GM19025 (cell line): ENCODE measurements around the gene PLA2G6.
A peak's percentile ranks its signal among the peaks of the same experiment; 100 is the strongest.

Experiments
- ATAC-seq: cut with Tn5 transposase; IDR thresholded peaks from one replicate; pipeline ENCODE4 v1.9.1; 2021; ENCODE audit warnings: mild to moderate bottlenecking, low read depth, moderate library complexity; ENCODE audit not compliant: unreplicated experiment

PLA2G6 gene

DNA sequence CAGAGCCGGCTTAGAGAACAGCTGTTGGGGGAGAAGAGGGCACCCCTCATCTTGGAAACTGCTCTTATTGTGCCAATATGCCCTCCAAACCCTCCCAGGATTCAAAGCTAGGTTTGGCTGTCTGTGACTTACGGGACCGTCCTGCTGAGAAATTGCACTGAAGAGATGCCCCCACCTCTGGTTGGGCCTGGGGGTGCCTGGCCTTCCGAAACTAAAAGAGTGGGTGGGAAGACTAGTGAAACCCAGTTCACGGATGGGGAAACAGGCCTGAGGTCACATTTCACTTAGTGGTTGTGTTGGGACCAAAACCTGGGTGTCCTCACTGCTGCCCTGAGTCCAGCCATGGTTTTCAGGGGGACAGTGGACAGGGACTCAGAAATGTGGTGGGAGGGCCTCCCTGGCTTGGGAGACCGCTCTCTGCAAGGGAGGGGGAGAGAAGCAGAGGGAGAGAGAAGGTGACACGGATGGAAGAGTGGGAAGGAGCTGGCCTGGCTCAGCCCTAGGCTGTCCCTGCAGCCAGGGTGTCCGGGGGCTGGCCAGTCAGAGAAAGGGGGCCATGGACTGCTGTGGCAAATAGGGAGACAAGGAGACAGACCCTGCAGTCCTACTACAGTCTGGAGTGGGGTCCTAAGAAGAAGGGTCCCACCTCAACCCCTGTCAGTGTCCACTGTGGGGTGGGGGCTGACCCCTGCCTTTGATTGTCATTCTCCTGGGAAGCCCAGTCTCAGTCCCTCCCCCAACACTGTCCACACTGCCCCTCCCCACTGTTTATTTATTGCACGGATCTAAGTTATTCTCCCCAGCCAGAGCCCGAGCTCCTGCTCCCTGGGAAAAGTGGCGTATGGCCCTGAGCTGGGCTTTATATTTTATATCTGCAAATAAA is 33.8 kb upstream of the PLA2G6 start:
- ATAC-seq, result no peak

- ATAC-seq, result peak; percentile 57
These were observed 32.8 kb upstream of the PLA2G6 start for GRCh38 chr22:38214302-38215056.

DNA sequence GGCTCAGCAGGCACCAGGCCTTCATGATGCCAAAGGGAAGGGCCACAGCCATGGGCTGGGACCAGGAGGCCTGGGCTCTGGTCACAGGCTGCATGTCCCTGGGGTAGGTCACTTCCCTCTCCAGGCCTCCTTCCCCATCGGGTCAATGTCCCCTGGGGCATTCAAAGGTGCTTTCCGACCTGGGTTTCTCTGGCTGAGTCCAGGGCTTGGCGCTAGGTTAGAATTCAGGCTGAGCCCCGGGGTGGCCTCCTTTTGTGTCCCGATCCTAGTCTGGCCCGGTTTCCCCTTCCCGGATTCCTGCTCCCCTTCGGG is 32.3 kb upstream of the PLA2G6 start:
- no peak for ATAC-seq

DNA sequence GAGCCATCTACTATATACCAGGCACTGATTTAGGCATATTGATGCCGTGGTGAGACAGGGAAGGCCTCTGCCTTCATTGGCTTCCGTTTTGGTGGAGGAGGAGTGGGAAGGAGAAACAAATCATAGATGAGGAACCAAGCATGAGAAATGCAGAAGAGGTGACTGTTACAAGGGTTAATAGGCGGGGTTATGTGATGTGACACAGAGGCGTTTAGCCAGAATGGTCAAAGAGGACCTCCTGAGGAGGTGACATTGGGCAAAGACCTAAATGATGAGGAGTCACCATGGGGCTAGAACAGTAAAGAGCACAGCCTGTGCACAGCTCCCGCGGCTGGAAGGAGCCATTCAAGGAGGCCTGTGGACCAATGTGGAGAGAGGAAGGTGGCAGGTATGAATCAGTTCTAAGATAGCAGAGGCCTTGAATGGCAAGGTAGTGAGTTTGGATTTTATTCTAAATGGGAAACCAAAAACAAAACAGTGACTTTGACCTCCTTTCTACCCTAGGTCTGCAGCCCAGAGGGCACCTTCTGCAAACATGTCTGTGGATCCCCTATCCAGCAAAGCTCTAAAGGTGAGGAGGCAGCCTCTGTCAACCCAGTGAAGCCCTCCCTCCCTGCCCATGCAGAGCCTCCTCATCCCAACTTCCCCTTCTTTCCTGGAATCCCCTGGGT is 31.8 kb upstream of the PLA2G6 start:
- no peak for ATAC-seq

DNA sequence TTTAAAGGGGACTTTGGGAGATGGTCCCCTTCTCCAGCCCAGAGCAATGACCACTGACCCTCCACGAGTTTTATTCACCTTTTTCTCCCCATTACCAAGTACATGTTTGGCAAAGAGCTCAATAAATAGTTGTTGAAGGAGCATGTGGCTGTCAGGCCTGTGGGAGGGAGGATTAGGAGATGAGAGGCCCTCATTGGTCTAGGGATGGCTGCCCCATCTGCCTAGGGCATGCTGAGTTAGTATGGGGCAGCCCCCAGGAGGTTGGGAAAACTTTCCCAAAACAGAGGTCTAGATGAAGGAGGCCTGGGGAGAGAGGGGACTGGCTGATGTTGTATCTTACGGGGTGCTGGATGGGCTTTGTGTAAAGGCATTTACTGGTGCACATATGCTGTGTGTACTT is 30.8 kb upstream of the PLA2G6 start:
- ATAC-seq, result no peak

DNA sequence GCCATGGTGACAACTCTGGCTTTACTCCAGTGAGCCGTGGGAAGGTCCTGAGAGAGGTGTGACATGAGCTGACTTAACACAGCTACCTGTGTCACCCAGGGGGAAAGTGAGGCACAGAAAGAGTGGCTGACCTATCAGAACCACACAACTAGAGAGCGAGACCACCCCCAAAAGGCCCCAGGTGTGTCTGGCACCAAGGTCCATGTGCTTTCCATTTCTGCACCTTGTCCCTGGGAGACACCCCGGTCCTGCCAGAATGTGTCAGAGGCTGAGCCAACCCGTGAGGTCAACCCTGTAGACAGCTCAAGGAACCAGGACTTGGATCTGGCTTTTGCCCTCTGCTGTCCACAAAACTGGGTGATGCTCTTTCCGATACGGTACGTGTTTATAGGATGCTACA is 29.9 kb upstream of the PLA2G6 start:
- no peak for ATAC-seq

- ATAC-seq, result no peak
These were observed 26.9 kb upstream of the PLA2G6 start for GRCh38 chr22:38208551-38208968.

GRCh38 chr22:38207898-38208432 is 26.3 kb upstream of the PLA2G6 start:
- ATAC-seq, result no peak

DNA sequence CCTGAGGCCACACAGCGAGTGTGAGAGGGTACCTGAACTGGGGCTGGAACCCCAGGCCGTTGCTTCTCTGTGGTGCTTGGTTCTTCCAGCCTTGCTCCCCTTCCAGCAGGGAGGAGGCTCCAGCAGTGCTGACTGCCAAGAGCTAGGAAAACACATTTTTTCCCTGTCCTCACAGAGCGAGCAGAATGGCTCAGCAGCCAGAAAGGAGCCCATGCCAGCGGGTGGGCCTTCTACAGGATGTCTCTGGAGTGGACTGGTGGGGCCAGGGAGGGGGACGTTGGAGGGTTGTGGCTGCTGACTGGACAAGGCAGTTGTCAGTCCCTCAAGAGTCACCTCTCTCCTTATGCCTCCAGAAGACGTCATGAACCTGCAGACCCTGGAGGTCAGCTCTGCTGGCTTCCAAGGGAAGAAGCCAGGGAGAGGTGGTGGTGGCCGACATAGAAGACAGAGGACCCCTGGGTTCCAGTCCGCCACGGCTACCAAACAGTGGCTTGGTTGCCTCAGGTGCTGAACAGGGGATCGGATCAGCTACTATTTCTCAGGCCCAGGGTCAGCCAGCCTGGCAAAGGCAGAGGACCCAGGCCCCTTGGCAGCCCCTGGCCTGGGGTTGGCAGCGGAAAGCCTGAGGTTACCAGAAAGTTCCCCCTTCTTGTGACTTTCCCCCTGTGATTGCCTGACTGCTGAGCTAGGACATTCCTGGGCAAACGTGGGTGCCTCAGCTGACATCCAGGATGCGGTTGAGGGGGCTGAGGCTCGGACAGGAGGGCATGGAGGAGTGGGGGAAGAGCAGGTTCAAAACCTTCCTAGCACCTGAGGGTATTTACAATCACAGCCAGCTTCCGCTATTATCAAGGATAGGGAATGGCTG is 23.9 kb upstream of the PLA2G6 start:
- no peak for ATAC-seq

DNA sequence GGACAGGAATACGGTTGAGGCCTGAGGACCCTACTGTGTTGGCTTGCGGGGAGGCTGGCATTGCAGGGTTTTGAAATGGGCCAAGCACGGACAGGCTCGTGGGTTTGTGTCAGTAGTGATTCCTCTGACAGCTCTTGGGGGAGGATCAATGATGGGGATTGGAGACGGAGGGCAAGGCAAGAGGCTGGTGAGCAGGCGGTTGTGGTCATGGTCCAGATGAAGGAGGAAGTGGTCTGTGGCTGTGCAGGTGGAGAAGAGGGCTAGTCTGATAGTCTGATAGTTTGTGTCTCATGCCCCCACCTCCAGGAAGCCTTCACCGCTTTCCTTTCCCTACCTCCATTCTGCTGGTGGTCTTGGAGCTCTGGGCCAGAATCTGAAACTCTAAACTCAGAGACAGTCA is 23.2 kb upstream of the PLA2G6 start:
- no peak for ATAC-seq

DNA sequence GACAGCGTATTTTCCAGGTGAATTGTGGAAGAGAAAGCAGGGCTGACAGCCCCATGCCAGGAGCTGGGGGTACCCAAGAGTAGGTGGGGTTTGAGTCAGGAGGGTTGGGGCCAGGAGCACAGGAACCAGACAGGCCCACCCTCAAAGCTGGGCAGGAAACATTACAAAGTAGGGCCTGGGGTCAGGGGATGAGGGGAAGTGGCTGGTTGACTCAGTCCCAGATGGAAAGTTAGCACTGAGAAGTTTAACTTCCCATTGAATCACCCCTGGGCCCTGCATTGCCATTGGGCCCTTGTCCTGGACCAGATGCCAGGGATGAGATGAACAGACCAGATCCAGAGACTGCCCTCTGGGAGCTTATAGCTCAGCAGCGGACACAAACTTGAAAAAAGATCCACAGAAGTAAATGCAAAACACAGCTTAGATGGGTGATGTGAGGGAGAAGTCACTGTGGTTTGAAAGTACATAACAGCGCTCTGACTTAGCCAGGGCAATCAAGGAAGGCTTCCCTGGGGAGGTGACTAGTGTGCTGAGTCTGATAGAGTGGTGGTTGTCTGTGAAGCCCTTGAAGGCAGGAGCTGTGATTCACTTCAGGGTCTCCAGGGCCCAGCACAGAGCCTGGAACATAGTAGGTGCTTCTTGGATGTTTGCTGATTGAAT is 22.4 kb upstream of the PLA2G6 start:
- ATAC-seq, result no peak

- no peak for ATAC-seq
These were observed 21.6 kb upstream of the PLA2G6 start for GRCh38 chr22:38203090-38203810.

DNA sequence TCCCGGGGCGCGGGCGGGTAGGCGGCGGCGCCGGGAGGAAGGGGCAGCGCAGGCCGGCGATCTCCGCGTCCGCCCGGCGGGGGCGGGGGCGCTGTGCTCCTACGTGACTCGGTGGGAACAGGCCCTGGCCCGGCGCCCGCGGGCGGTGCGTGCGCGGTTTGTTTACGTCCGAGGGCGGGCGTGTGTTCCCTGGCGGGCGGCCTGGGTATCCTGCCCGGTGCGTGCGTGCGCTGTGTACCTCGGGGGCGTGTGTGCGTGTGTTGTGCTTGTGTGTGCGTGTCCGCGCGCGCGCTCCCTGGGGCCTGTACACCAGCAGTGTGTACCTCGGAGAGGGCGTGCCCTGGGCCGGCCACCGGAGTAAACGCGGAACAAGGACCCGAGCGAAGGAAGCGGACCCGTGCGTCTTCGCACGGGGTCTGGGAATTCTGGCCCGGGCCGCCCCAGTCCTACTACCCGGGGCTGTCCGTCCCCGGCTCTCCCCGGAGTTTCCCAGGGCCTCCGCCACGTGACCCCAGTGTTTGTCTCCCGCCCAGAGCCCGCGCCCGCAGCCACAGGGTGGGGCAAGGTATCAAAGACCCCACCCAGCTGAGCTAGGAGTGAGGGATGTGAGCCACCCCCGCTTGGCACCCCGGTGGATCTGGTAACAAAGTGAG is 20.9 kb upstream of the PLA2G6 start:
- ATAC-seq, result peak; percentile 17

DNA sequence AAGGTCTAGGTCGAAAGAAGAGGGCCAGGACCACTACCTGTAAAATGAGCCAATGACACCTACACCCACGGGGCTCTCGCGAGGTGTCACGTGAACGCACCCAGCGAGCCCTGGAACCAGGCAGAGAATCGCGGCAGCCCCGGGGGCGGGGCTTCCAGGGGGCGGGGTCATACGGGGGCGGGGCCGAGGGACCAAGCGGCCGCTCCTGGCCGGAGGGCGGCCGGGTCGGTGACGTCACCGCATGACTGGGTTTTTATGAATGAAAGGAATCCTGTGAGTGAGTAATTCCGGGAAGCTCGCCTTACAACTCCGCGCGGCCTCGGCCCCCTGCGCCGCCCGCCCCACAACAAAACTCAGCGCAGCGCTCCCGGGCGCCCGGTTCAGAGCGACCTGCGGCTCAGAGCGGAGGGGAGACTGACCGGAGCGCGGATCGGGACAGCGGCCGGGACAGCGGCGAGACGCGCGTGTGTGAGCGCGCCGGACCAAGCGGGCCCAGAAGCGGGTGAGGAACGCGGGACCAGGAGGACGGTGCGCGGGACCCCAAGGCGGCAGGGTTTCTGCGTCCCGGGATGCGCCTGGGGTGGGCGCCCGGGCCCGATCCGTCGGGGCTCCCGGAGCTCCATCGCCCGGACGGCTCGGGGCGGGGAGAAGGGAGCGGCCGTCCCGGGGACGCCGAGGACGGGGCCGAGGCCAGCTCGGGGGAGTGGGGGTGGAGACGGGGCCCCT is 20.2 kb upstream of the PLA2G6 start, which contains the start of gene MAFF:
Gene MAFF (plus strand): TSS at position 284 of the 726 bp plus-strand sequence. CDS start 11,860 bp downstream, outside the sequence.
- peak; percentile 62 for ATAC-seq

GRCh38 chr22:38201371-38201710 is 19.7 kb upstream of the PLA2G6 start:
- no peak for ATAC-seq

DNA sequence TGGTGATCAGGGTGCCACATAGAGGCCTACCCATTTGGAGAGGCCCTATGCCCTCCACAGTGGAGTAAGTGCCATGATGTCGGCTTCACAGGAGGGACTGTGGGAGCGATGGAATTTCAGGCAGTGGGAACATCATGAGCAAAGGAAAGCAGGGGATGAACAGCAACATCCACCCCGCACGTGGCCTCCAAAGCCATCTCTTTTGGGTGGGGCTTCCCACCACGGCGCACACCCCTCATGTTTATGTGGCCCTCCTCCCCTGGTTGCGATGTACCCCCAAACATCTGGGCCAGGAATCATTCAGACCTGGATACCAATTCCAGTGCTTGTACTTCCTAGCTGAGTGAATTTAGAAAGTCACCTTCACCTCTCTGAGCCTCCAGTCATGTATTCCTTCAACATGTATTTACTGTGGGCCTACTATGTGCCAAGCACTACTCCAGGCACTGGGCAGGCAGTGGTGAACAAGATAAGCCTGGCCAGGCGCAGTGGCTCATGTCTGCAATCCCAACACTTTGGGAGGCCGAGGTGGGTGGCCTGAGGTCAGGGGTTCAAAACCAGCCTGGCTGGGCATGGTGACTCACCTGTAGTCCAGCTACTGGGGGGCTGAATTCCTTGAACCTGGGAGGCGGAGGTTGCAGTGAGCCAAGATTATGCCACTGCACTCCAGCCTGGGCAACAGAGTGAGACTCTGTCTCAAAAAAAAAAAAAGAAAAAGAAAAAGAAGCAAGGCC is 18.4 kb upstream of the PLA2G6 start:
- ATAC-seq, result no peak

DNA sequence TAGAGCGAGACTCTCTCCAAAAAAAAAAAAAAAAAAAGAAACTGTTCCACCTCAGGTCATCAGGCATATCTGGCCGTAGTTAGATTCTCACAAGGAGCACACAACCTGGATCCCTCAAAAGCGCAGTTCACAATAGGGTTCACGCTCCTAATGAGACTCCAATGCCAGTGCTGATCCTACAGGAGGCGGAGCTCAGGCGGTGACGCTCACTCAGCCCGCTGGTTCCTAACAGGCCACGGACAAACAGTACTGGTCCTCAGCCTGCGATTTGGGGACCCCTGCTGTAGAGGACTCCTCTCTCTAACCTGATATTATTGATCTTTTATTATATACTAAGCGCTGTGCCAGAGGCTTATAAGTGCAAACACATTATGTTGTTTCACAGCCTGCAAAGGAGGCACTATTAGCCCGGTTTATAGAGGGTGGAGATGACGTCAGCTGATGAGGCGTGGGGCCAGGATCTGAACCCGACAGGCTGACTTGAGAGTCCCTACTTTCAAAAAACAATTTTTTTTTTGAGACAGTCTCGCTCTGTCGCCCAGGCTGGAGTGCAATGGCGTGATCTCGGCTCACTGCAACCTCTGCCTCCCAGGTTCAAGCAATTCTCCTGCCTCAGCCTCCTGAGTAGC is 15.3 kb upstream of the PLA2G6 start:
- ATAC-seq, result no peak
